Neural progenitor cell (in vitro differentiated cells): ENCODE measurements around the gene MRGPRG. TPM values are rescaled to one million over a fixed set of nuclear protein-coding genes. Genes with fewer than 3 reads are reported as not detected.

Experiments used
- DNase-seq: peaks from one replicate; pipeline ENCODE4 v3.0.0-alpha.2; 2016; ENCODE audit warnings: low spot score
- H2AFZ ChIP-seq: fragments of 200-600 bp; sonication (generic); replicated peaks from 2 replicates; pipeline ENCODE4 v1.6.1; 2016; ENCODE audit warnings: antibody characterized with exemption
- H3F3A ChIP-seq: fragments of 200-600 bp; sonication (generic); 2 replicates; pipeline ENCODE4 v1.6.1; 2016; ENCODE audit warnings: antibody characterized with exemption, low read depth
- H3K27ac ChIP-seq: fragments of 200-600 bp; sonication (generic); 2 replicates; pipeline ENCODE4 v1.5.1; 2016; ENCODE audit warnings: mild to moderate bottlenecking
- H3K27me3 ChIP-seq: fragments of 200-600 bp; sonication (generic); 2 replicates; pipeline ENCODE4 v1.6.1; 2016; ENCODE audit warnings: mild to moderate bottlenecking, moderate library complexity
- H3K36me3 ChIP-seq: fragments of 200-600 bp; sonication (generic); 2 replicates; pipeline ENCODE4 v1.5.1; 2016
- H3K4me1 ChIP-seq: fragments of 200-600 bp; sonication (generic); 2 replicates; pipeline ENCODE4 v1.6.1; 2016; ENCODE audit warnings: mixed run types
- H3K4me2 ChIP-seq: fragments of 200-600 bp; sonication (generic); 2 replicates; pipeline ENCODE4 v1.6.1; 2016
- H3K4me3 ChIP-seq: fragments of 200-600 bp; sonication (generic); 2 replicates; pipeline ENCODE4 v1.5.1; 2016
- H3K79me2 ChIP-seq: fragments of 200-600 bp; sonication (generic); 2 replicates; pipeline ENCODE4 v1.6.1; 2016; ENCODE audit warnings: low read depth
- H3K9ac ChIP-seq: fragments of 200-600 bp; sonication (generic); 2 replicates; pipeline ENCODE4 v1.6.1; 2016
- H3K9me3 ChIP-seq: fragments of 200-600 bp; sonication (generic); 2 replicates; pipeline ENCODE4 v1.5.1; 2016; ENCODE audit warnings: low read depth
- H4K20me1 ChIP-seq: fragments of 200-600 bp; sonication (generic); 2 replicates; pipeline ENCODE4 v1.6.1; 2016; ENCODE audit warnings: low read depth
- H3K27ac Mint-ChIP-seq: 3 replicates; pipeline ENCODE4 v1.8.0; 2021; ENCODE audit warnings: mixed read lengths
- H3K27me3 Mint-ChIP-seq: 2 replicates; pipeline ENCODE4 v1.8.0; 2022; ENCODE audit warnings: low read depth, mild to moderate bottlenecking, inconsistent platforms, moderate library complexity, mixed read lengths; ENCODE audit not compliant: insufficient read depth
- H3K36me3 Mint-ChIP-seq: 3 replicates; pipeline ENCODE4 v1.8.0; 2021; ENCODE audit warnings: mixed read lengths
- H3K4me1 Mint-ChIP-seq: 3 replicates; pipeline ENCODE4 v1.8.0; 2021; ENCODE audit warnings: mixed read lengths
- H3K4me3 Mint-ChIP-seq: 3 replicates; pipeline ENCODE4 v1.8.0; 2021; ENCODE audit warnings: mild to moderate bottlenecking, moderate library complexity, mixed read lengths
- H3K9me3 Mint-ChIP-seq: 3 replicates; pipeline ENCODE4 v1.8.0; 2020; ENCODE audit warnings: mixed read lengths
- EZH2 ChIP-seq: fragments of 200-600 bp; sonication (generic); IDR thresholded peaks from 2 replicates; pipeline ENCODE4 v1.6.1; 2017; ENCODE audit warnings: antibody characterized with exemption, mild to moderate bottlenecking, moderate library complexity
- EZH2phosphoT487 ChIP-seq: fragments of 200-600 bp; sonication (generic); IDR thresholded peaks from 2 replicates; pipeline ENCODE4 v1.6.1; 2017; ENCODE audit warnings: antibody characterized with exemption
- total RNA-seq: library from RNA; depleted of rRNA; stranded (reverse); fragments of >200 nt; gene quantifications from 2 replicates; pipeline ENCODE4 v1.2.3, GENCODE V29; 2015; ENCODE audit warnings: low replicate concordance
- TF ChIP-seq, protein P1 (sequence below): fragments of 200-600 bp; sonication (generic); IDR thresholded peaks from 2 replicates; pipeline ENCODE4 v1.5.1; 2017; ENCODE audit warnings: antibody characterized with exemption, mild to moderate bottlenecking

Gene MRGPRG
- total RNA-seq, 1 donor from 2014 or later, result not detected

DNA sequence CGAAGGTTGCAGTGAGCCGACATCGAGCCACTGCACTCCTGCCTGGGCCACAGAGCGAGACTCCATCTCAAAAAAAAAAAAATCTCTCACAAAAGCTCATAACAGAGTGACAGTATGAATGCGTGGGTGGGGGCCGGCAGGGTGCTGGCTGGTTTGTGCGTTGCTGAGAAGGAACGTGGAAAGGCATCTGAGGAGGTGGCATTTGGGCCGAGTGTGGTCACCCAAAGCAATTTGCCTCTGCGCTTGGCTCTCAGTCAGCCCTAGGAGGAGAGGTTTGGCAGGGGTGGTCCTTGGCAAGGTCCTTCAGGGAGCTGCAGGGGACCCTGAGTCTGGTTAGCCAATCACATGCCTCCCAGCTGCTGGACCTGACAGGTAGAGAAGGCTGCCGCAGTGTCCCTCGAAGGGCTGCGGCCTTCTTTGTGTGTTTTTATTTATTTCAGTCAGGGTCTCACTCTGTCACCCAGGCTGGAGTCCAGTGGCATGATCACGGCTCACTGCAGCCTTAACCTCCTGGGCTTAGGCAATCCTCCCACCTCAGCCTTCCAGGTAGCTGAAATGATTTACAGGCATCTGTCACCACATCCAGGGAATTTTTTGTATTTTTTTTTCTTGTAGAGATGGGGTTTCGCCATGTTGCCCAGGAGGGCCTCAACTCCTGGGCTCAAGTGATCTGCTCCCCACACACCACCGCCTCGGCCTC is 30.0 kb downstream of the MRGPRG start:
- Histone ChIP-seq H3K4me2 (peak overlapping the region; percentile 65), H3K79me2 (no peaks in the 10 kb centered on the region), H3K27me3 (no peaks in the 10 kb centered on the region), H3K36me3 (no peaks in the 10 kb centered on the region), H3K9ac (no peak overlapping the region), H3K9me3 (no peaks in the 10 kb centered on the region), H3K4me1 (peaks cover 25% of the 10 kb centered on the region), H3K27ac (no peak overlapping the region), H3K4me3 (no peak overlapping the region), H2AFZ (no peak overlapping the region), H4K20me1 (no peaks in the 10 kb centered on the region), H3F3A (peaks cover 16% of the 10 kb centered on the region)
- Mint-ChIP-seq H3K27me3 (peaks cover 9% of the 10 kb centered on the region), H3K4me1 (peaks cover 39% of the 10 kb centered on the region), H3K9me3 (no peaks in the 10 kb centered on the region), H3K36me3 (no peaks in the 10 kb centered on the region), H3K27ac (no peak overlapping the region), H3K4me3 (no peak overlapping the region)
- TF ChIP-seq EZH2phosphoT487, result no peak
- no peak for TF ChIP-seq EZH2
- TF ChIP-seq, protein P1, sequence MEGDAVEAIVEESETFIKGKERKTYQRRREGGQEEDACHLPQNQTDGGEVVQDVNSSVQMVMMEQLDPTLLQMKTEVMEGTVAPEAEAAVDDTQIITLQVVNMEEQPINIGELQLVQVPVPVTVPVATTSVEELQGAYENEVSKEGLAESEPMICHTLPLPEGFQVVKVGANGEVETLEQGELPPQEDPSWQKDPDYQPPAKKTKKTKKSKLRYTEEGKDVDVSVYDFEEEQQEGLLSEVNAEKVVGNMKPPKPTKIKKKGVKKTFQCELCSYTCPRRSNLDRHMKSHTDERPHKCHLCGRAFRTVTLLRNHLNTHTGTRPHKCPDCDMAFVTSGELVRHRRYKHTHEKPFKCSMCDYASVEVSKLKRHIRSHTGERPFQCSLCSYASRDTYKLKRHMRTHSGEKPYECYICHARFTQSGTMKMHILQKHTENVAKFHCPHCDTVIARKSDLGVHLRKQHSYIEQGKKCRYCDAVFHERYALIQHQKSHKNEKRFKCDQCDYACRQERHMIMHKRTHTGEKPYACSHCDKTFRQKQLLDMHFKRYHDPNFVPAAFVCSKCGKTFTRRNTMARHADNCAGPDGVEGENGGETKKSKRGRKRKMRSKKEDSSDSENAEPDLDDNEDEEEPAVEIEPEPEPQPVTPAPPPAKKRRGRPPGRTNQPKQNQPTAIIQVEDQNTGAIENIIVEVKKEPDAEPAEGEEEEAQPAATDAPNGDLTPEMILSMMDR, result no peak
- no peak for DNase-seq

- no peaks in the 10 kb centered on the region for H3K79me2 ChIP-seq
- H3K27ac ChIP-seq, result no peak overlapping the region
- H3K4me3 ChIP-seq, result no peak overlapping the region
- Mint-ChIP-seq H3K27me3 (peaks cover 9% of the 10 kb centered on the region), H3K27ac (no peak overlapping the region), H3K4me3 (no peak overlapping the region), H3K4me1 (peaks cover 32% of the 10 kb centered on the region), H3K36me3 (no peaks in the 10 kb centered on the region), H3K9me3 (peaks cover 4% of the 10 kb centered on the region)
- H3K4me2 ChIP-seq, result no peak overlapping the region
- H3F3A ChIP-seq, result peaks cover 16% of the 10 kb centered on the region
- peaks cover 17% of the 10 kb centered on the region for H3K4me1 ChIP-seq
- no peaks in the 10 kb centered on the region for H3K9me3 ChIP-seq
- no peak overlapping the region for H2AFZ ChIP-seq
- H3K27me3 ChIP-seq, result no peaks in the 10 kb centered on the region
- DNase-seq, result no peak
- H3K9ac ChIP-seq, result no peak overlapping the region
- H3K36me3 ChIP-seq, result no peaks in the 10 kb centered on the region
- H4K20me1 ChIP-seq, result no peaks in the 10 kb centered on the region
- TF ChIP-seq EZH2phosphoT487 (no peak), EZH2 (no peak)
- TF ChIP-seq, protein P1, result no peak
Measured at GRCh38 chr11:3186166-3186953, 32.3 kb downstream of the MRGPRG start.

GRCh38 chr11:3184732-3185347 is 33.8 kb downstream of the MRGPRG start:
- no peaks in the 10 kb centered on the region for H4K20me1 ChIP-seq
- H2AFZ ChIP-seq, result no peak overlapping the region

More at GRCh38 chr11:3184732-3185347, 33.8 kb downstream of the MRGPRG start:
- Histone ChIP-seq H3K9ac (no peak overlapping the region), H3K4me3 (no peak overlapping the region), H3K79me2 (no peaks in the 10 kb centered on the region), H3K36me3 (no peaks in the 10 kb centered on the region), H3K4me2 (no peak overlapping the region), H3K4me1 (peaks cover 9% of the 10 kb centered on the region), H3F3A (peaks cover 14% of the 10 kb centered on the region), H3K27ac (no peak overlapping the region), H3K27me3 (no peaks in the 10 kb centered on the region), H3K9me3 (no peaks in the 10 kb centered on the region)
- H3K4me1 Mint-ChIP-seq, result peaks cover 19% of the 10 kb centered on the region
- no peak overlapping the region for H3K4me3 Mint-ChIP-seq
- peak overlapping the region; percentile 12 for H3K27ac Mint-ChIP-seq
- no peak for DNase-seq
- peaks cover 7% of the 10 kb centered on the region for H3K27me3 Mint-ChIP-seq
- peaks cover 4% of the 10 kb centered on the region for H3K9me3 Mint-ChIP-seq
- H3K36me3 Mint-ChIP-seq, result no peaks in the 10 kb centered on the region
- TF ChIP-seq EZH2 (no peak), EZH2phosphoT487 (no peak)
- TF ChIP-seq, protein P1, result no peak
